Mucosa of descending colon (tissue), 3 donors: Measurements from ENCODE around the gene DHX58. TPM values are rescaled to one million over a fixed set of nuclear protein-coding genes. Genes with fewer than 3 reads are reported as not detected.

Experiments used
- ATAC-seq: fragments of 200-7000 bp; cut with Tn5 transposase; one replicate; pipeline ENCODE4 v1.9.1; 2020; ENCODE audit warnings: mild to moderate bottlenecking, moderate library complexity
- DNase-seq, 3 donors: peaks; one replicate each; pipeline ENCODE4 v3.0.0-alpha.2; 2020
- H3K36me3 ChIP-seq: fragments of 200-600 bp; one replicate; pipeline ENCODE4 v1.8.0; 2021; ENCODE audit warnings: low read depth, mild to moderate bottlenecking
- H3K4me1 ChIP-seq: fragments of 200-600 bp; one replicate; pipeline ENCODE4 v1.8.0; 2021; ENCODE audit warnings: low read depth, mild to moderate bottlenecking
- H3K4me3 ChIP-seq: fragments of 200-600 bp; one replicate; pipeline ENCODE4 v1.8.0; 2021; ENCODE audit warnings: mild to moderate bottlenecking
- H3K9me3 ChIP-seq: fragments of 200-600 bp; one replicate; pipeline ENCODE4 v1.8.0; 2021; ENCODE audit warnings: mild to moderate bottlenecking
- intact Hi-C, 2 donors: fragments of 100-400 bp; cut with DNase I in 1 of 2; cut with micrococcal nuclease in 1 of 2; formaldehyde crosslinking; loops; one replicate each; pipeline versions ENCODE4 v1.11.0 to v1.11.1; 2022; cut with DNase I, micrococcal nuclease
- total RNA-seq, 3 donors: library from RNA; stranded (reverse); fragmentation: NEBNext Ultra II Directional in 2 of 3; extraction: Animal tissue kit (Norgen Biotek cat#: 25700) in 2 of 3; gene quantifications; one replicate each; pipeline versions ENCODE4 v1.2.1 to v1.2.4, GENCODE V29; 2021 to 2023
- TF ChIP-seq, protein P1 (sequence below): fragments of 200-600 bp; IDR thresholded peaks from one replicate; pipeline ENCODE4 v1.8.0; 2022; ENCODE audit warnings: antibody characterized with exemption, mild to moderate bottlenecking
- donor health status: DM: no; HTN: no; CAD: no; lungs with moderate emphysema.
- donor health status: DM: no; HTN: no; CAD: no.
- donor health status: DM: no; HTN: yes; CAD: no.

DHX58 gene
- total RNA-seq, 3 donors from 2014 or later = 11.7 to 18.0 (median 14.0) TPM

- no peak overlapping the region for H3K4me3 ChIP-seq
- peaks cover 24% of the 10 kb centered on the region for H3K4me1 ChIP-seq
- intact Hi-C loops = loop anchor here (5.0 to 10.0 kb wide), 2 partner anchors 50 to 152 kb away; partner anchors contain the start of gene CNP (in 1 of the 2)
- no peaks in the 10 kb centered on the region for H3K36me3 ChIP-seq
- peak; percentile 84 to 94 (median 88) for DNase-seq
- ATAC-seq = peak; percentile 53
- TF ChIP-seq, protein P1, sequence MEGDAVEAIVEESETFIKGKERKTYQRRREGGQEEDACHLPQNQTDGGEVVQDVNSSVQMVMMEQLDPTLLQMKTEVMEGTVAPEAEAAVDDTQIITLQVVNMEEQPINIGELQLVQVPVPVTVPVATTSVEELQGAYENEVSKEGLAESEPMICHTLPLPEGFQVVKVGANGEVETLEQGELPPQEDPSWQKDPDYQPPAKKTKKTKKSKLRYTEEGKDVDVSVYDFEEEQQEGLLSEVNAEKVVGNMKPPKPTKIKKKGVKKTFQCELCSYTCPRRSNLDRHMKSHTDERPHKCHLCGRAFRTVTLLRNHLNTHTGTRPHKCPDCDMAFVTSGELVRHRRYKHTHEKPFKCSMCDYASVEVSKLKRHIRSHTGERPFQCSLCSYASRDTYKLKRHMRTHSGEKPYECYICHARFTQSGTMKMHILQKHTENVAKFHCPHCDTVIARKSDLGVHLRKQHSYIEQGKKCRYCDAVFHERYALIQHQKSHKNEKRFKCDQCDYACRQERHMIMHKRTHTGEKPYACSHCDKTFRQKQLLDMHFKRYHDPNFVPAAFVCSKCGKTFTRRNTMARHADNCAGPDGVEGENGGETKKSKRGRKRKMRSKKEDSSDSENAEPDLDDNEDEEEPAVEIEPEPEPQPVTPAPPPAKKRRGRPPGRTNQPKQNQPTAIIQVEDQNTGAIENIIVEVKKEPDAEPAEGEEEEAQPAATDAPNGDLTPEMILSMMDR = peak; percentile 77
- H3K9me3 ChIP-seq = no peaks in the 10 kb centered on the region
Measured at GRCh38 chr17:42116705-42117396, 4.3 kb upstream of the DHX58 start.

DNA sequence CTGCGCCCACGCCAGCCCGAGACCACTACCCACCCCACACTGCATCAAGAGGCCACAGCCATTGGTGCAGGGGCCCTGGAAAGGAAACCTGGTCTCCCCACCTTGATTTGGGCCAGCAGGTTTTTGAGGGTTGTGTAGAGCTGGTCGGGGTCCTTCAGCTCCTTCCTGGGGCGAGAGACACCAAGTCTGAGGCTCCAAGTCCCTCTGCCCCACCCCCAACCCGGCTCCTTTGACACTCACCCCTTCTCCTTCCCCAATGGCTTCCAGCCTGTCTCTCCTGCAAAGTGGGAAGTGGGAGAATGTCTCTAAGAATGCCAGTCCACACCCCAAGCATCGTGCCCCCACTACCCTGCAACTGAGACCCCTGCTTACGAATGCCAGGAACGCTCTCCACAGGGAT is 1.6 kb upstream of the DHX58 start:
- H3K4me1 ChIP-seq = peaks cover 18% of the 10 kb centered on the region
- no peaks in the 10 kb centered on the region for H3K9me3 ChIP-seq
- DNase-seq = no peak
- no peaks in the 10 kb centered on the region for H3K36me3 ChIP-seq
- intact Hi-C loops = loop anchor here in 1 of 2 donors (10.0 kb wide), 1 partner anchor 149 kb away; the partner anchor contains the start of gene CNP
- TF ChIP-seq, protein P1 = no peak
- no peak overlapping the region for H3K4me3 ChIP-seq
- ATAC-seq = no peak

GRCh38 chr17:42113293-42114069 is 967 bp upstream of the DHX58 start:
- peak in 1 of 3 donors; percentile 37 for DNase-seq
- Histone ChIP-seq H3K4me1 (peaks cover 18% of the 10 kb centered on the region), H3K36me3 (no peaks in the 10 kb centered on the region), H3K4me3 (no peak overlapping the region), H3K9me3 (no peaks in the 10 kb centered on the region)
- TF ChIP-seq, protein P1 = no peak
- ATAC-seq = no peak
- intact Hi-C loops = loop anchor here in 1 of 2 donors (10.0 kb wide), 1 partner anchor 149 kb away; the partner anchor contains the start of gene CNP

DNA sequence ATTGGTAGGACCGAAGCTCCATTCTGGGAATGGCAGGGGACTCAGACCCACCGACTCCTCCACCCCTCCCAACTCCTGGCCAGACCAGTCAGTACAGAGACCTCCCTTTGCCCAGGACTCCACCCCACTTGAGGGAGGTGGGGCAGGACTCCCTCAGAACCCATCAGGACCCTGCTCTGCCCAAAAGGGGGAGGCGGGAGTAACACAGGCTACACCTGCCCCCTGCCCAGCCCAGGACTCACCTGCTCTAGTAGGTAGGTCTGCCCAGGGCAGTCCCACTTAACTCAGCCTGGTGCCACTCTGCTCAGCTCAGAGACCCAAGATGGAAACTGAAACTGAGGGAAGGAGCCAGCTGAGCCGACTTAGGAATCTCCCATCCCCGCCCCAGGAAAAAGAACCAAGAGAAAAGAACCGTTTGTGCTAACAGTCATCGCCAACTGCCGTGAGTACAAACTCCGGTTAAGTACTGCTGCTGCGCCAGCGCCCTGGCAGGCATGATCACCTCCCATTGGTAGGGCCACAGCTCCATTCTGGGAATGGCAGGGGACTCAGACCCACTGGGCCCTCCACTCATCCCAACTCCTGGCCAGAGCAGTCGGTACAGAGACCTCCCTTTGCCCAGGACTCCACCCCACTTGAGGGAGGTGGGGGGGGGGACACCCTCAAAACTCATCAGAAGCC is 503 bp downstream of the DHX58 start:
- intact Hi-C loops = loop anchor here in 1 of 2 donors (10.0 kb wide), 1 partner anchor 147 kb away; the partner anchor contains the start of gene CNP
- TF ChIP-seq, protein P1 = no peak

DNA sequence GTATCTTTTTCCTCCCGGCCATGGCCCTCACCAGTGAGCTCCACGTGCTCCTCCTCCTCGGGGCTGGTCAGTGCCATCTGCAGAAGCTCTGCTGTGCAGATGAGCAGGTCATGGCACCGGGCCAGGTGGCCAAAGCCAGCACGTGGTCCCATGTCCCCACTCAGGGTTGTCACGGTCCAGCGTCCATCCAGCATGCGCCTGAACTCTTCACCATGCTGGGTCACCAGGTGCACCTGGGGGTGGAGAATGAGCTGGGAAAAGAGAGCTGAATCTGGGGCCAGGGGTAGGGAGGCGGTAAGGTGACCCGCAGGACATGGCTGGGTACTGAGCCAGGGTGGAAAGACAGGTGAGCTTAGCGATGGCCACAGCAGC is 1.3 kb downstream of the DHX58 start:
- Histone ChIP-seq H3K4me1 (peaks cover 18% of the 10 kb centered on the region), H3K36me3 (no peaks in the 10 kb centered on the region), H3K4me3 (no peak overlapping the region), H3K9me3 (no peaks in the 10 kb centered on the region)
- intact Hi-C loops = loop anchor here in 1 of 2 donors (10.0 kb wide), 1 partner anchor 146 kb away; the partner anchor contains the start of gene CNP
- DNase-seq = peak in 2 of 3 donors; percentile 49 to 60
- no peak for ATAC-seq
- TF ChIP-seq, protein P1 = no peak

More for the DNA sequence above, 503 bp downstream of the DHX58 start:
- peak; percentile 63 to 71 (median 67) for DNase-seq
- Histone ChIP-seq H3K9me3 (no peaks in the 10 kb centered on the region), H3K4me3 (peak overlapping the region; percentile 19), H3K4me1 (peaks cover 18% of the 10 kb centered on the region), H3K36me3 (no peaks in the 10 kb centered on the region)
- peak; percentile 62 for ATAC-seq
